GM12878 (cell line): Measurements from ENCODE around the gene AP3B1. TPM values are rescaled to one million over a fixed set of nuclear protein-coding genes. Genes with fewer than 3 reads are reported as not detected.

Source experiments
- ATAC-seq: fragments of 200-7000 bp; cut with Tn5 transposase; 3 replicates; pipeline ENCODE4 v1.9.1; 2020; ENCODE audit warnings: mild to moderate bottlenecking, moderate library complexity
- BruUV-seq: library from RNA; stranded (reverse); fragments of 400-500 nt; replicated peaks from 2 replicates; lab custom pipeline; 2021; lab: Mats Ljungman, UMichigan
- CTCF ChIA-PET: fragments of 300-600 bp; sonication (Branson Sonifier 250); formaldehyde crosslinking; extraction: SDS; loops from one replicate; lab custom pipeline; 2021; ENCODE audit warnings: inconsistent platforms; lab: Yijun Ruan, JAX
- POLR2A ChIA-PET: fragments of 350-600 bp; formaldehyde crosslinking; extraction: SDS; loops from one replicate; lab custom pipeline; 2021; ENCODE audit warnings: inconsistent platforms; lab: Charles Lee
- RAD21 ChIA-PET: fragments of 300-600 bp; sonication (Branson Sonifier 250); formaldehyde crosslinking; loops from one replicate; lab custom pipeline; 2023; ENCODE audit warnings: antibody characterized with exemption; ENCODE audit not compliant: unreplicated experiment; lab: Charles Lee
- SMC1A ChIA-PET: fragments of 300-600 bp; sonication (Branson Sonifier 250); formaldehyde crosslinking; loops from one replicate; lab custom pipeline; 2023; ENCODE audit not compliant: unreplicated experiment, uncharacterized antibody; lab: Charles Lee
- DNase-seq: peaks from one replicate; pipeline ENCODE4 v3.0.0-alpha.2; 2011; ENCODE audit warnings: low read depth, low spot score
- FAIRE-seq: peaks from 3 replicates; lab custom pipeline; 2011; peaks lifted over from hg19 to GRCh38; lab: Jason Lieb, UNC
- H2AFZ ChIP-seq: 2 replicates; pipeline ENCODE4 v1.6.0; 2011; ENCODE audit warnings: low read depth, low read length, control low read depth; ENCODE audit not compliant: control insufficient read depth
- H3K27ac ChIP-seq: 2 replicates; pipeline ENCODE4 v1.5.1; 2011; ENCODE audit warnings: control low read depth; ENCODE audit not compliant: control insufficient read depth, insufficient read depth
- H3K27me3 ChIP-seq, 2 experiments: replicated peaks in 1 of 2; 2 replicates each; pipeline versions ENCODE4 v1.6.0 to v1.6.1; 2011; ENCODE audit warnings: low read length in 1 of 2; ENCODE audit not compliant: control insufficient read depth in 2 of 2, insufficient read depth in 2 of 2
- H3K36me3 ChIP-seq, 2 experiments: 2 replicates each; pipeline ENCODE4 v1.5.1; 2011; ENCODE audit warnings: low read length in 1 of 2; ENCODE audit not compliant: control insufficient read depth in 2 of 2, insufficient read depth in 2 of 2
- H3K4me1 ChIP-seq: 2 replicates; pipeline ENCODE4 v1.6.1; 2011; ENCODE audit warnings: mild to moderate bottlenecking, low read length, moderate library complexity, mixed read lengths; ENCODE audit not compliant: control insufficient read depth, insufficient read depth
- H3K4me2 ChIP-seq: 2 replicates; pipeline ENCODE4 v1.6.0; 2011; ENCODE audit warnings: control low read depth; ENCODE audit not compliant: control insufficient read depth, insufficient read depth
- H3K4me3 ChIP-seq: fragments of 200-600 bp; sonication (generic); 2 replicates; pipeline ENCODE4 v1.5.1; 2016
- H3K79me2 ChIP-seq: 2 replicates; pipeline ENCODE4 v1.6.0; 2011; ENCODE audit warnings: low read length; ENCODE audit not compliant: control insufficient read depth, insufficient read depth
- H3K9ac ChIP-seq: 2 replicates; pipeline ENCODE4 v1.8.0; 2011; ENCODE audit warnings: low read length, control low read depth, mixed read lengths; ENCODE audit not compliant: control insufficient read depth, insufficient read depth
- H3K9me3 ChIP-seq: replicated peaks from 3 replicates; pipeline ENCODE4 v1.5.1; 2011; ENCODE audit warnings: mild to moderate bottlenecking, low read length; ENCODE audit not compliant: control insufficient read depth, insufficient read depth
- H4K20me1 ChIP-seq: 2 replicates; pipeline ENCODE4 v1.6.0; 2011; ENCODE audit not compliant: control insufficient read depth, insufficient read depth
- ATF7 ChIP-seq: fragments of 450-650 bp; IDR thresholded peaks from 2 replicates; pipeline ENCODE4 v1.6.1; 2016; ENCODE audit warnings: low read depth, mild to moderate bottlenecking
- CBX5 ChIP-seq: sonication (generic); IDR thresholded peaks from 2 replicates; pipeline ENCODE4 v1.6.1; 2016; ENCODE audit warnings: low read depth, moderate library complexity, mild to moderate bottlenecking, inconsistent platforms
- HDGF ChIP-seq: fragments of 450-650 bp; IDR thresholded peaks from 2 replicates; pipeline ENCODE4 v1.6.1; 2016; ENCODE audit warnings: antibody characterized with exemption
- LARP7 ChIP-seq: fragments of 450-650 bp; IDR thresholded peaks from 2 replicates; pipeline ENCODE4 v1.6.1; 2017; ENCODE audit warnings: mild to moderate bottlenecking
- MXI1 ChIP-seq: fragments of 150-350 bp; IDR thresholded peaks from 2 replicates; pipeline ENCODE4 v1.6.1; 2011; ENCODE audit warnings: low read depth, mild to moderate bottlenecking, inconsistent platforms, low read length, improper control_type of control experiment
- NKRF ChIP-seq: fragments of 450-650 bp; conservative IDR thresholded peaks from 2 replicates; pipeline ENCODE4 v1.6.1; 2017; ENCODE audit warnings: mild to moderate bottlenecking, moderate library complexity
- NR2C2 ChIP-seq: IDR thresholded peaks from 2 replicates; pipeline ENCODE4 v1.6.1; 2011; ENCODE audit warnings: borderline replicate concordance, low read depth; ENCODE audit not compliant: control insufficient read depth, insufficient read length
- PBX3 ChIP-seq: IDR thresholded peaks from 2 replicates; pipeline ENCODE4 v1.6.1; 2011; ENCODE audit warnings: mild to moderate bottlenecking, low read depth, low read length, moderate library complexity; ENCODE audit not compliant: insufficient replicate concordance
- SMC3 ChIP-seq: IDR thresholded peaks from 2 replicates; pipeline ENCODE4 v1.6.1; 2011; ENCODE audit warnings: low read length, improper control_type of control experiment, borderline replicate concordance
- SREBF2 ChIP-seq: IDR thresholded peaks from 2 replicates; pipeline ENCODE4 v1.6.1; 2012; ENCODE audit warnings: mild to moderate bottlenecking, low read length
- SUPT20H ChIP-seq: IDR thresholded peaks from 2 replicates; pipeline ENCODE4 v1.6.1; 2011; ENCODE audit warnings: low read depth, mild to moderate bottlenecking, low read length, moderate library complexity, borderline replicate concordance; ENCODE audit not compliant: control insufficient read depth
- SUZ12 ChIP-seq: fragments of 200-600 bp; sonication (generic); IDR thresholded peaks from one replicate; pipeline ENCODE4 v1.6.1; 2018; ENCODE audit warnings: antibody characterized with exemption, mild to moderate bottlenecking; ENCODE audit not compliant: unreplicated experiment
- TCF12 ChIP-seq: IDR thresholded peaks from 2 replicates; pipeline ENCODE4 v1.6.1; 2011; ENCODE audit warnings: low read depth, mild to moderate bottlenecking, low read length
- USF2 ChIP-seq: IDR thresholded peaks from 2 replicates; pipeline ENCODE4 v1.6.1; 2011; ENCODE audit warnings: low read depth, low read length, improper control_type of control experiment, borderline replicate concordance
- ZBTB4 ChIP-seq: fragments of 450-650 bp; formaldehyde crosslinking; IDR thresholded peaks from 2 replicates; pipeline ENCODE4 v1.4.0; 2022; ENCODE audit warnings: mild to moderate bottlenecking, moderate library complexity
- ZNF24 ChIP-seq: fragments of 450-650 bp; IDR thresholded peaks from 2 replicates; pipeline ENCODE4 v1.6.1; 2017; ENCODE audit warnings: antibody characterized with exemption, mild to moderate bottlenecking
- ZNF622 ChIP-seq: fragments of 450-650 bp; IDR thresholded peaks from 2 replicates; pipeline ENCODE4 v1.6.1; 2017; ENCODE audit warnings: mild to moderate bottlenecking, inconsistent platforms
- WGBS: methylation state at CpG from one replicate; pipeline ENCODE4 v1.1.6; 2016; ENCODE audit warnings: low lambda C conversion rate; ENCODE audit not compliant: insufficient replicate concordance, insufficient coverage; ENCODE audit errors: missing lambda C conversion rate; 5-methylcytosine and 5-hydroxymethylcytosine counted together
- in situ Hi-C: fragments of 300-500 bp; cut with MboI; formaldehyde crosslinking; loops from 9 replicates; pipeline ENCODE4 v1.14.3; 2018; ENCODE audit warnings: mixed read lengths
- intact Hi-C: fragments of 100-400 bp; cut with micrococcal nuclease; formaldehyde crosslinking; loops from one replicate; pipeline ENCODE4 v1.14.2; 2022; ENCODE audit not compliant: unreplicated experiment
- polyA plus RNA-seq, 11 experiments: library from polyadenylated mRNA; depleted of rRNA in 4 of 11; unstranded in 6 of 11; stranded (reverse) in 5 of 11; fragments of >200 nt; fragmentation: Nextera tagmentation in 4 of 11; fragmentation: Illumina TruSeq in 1 of 11; extraction: Ambion mirVana in 4 of 11; extraction: Trizol in 1 of 11; gene quantifications; 1 replicate in 1 of 11; 2 replicates in 10 of 11; pipeline versions ENCODE4 v1.2.1 to v1.2.3, GENCODE V29; 2011 to 2016; ENCODE audit warnings: inconsistent platforms in 2 of 11, missing spikeins in 2 of 11, low read depth in 1 of 11
- total RNA-seq, 4 experiments: library from RNA; depleted of rRNA in 3 of 4; stranded (reverse); fragments of >200 nt in 3 of 4; fragmentation: Illumina TruSeq in 1 of 4; extraction: Trizol in 1 of 4; gene quantifications; 2 replicates each; pipeline versions ENCODE4 v1.2.1 to v1.2.3, GENCODE V29; 2013 to 2021

Gene AP3B1
- total and polyA plus RNA-seq, 10 of the 15 experiments (the other 5 are each of a cell fraction or from before 2014, with no cell fraction given) = 30.9 to 70.8 (median 46.0) TPM

- TF ChIP-seq SUPT20H = no peak
- TF ChIP-seq PBX3 = no peak
- no peak for TF ChIP-seq NKRF
Observed at GRCh38 chr5:77955577-77955976, 338.9 kb downstream of the AP3B1 start (continued).

- H3K27me3 ChIP-seq = no peaks in the 10 kb centered on the region
- no peak for TF ChIP-seq TCF12
- no peak for TF ChIP-seq ZNF622
- no peak for TF ChIP-seq LARP7
- no peak for TF ChIP-seq SMC3
- no peak for TF ChIP-seq ZNF24
- TF ChIP-seq ATF7 = no peak
- no peak for TF ChIP-seq NR2C2
- no peak for TF ChIP-seq MXI1
- TF ChIP-seq CBX5 = no peak
- TF ChIP-seq ZBTB4 (CRISPR knock-in tag) = no peak
- no peak for TF ChIP-seq HDGF
- TF ChIP-seq SUZ12 = no peak
- TF ChIP-seq SREBF2 = no peak
- TF ChIP-seq USF2 = no peak
Observed at GRCh38 chr5:77953374-77953773, 341.1 kb downstream of the AP3B1 start.

More at GRCh38 chr5:77953374-77953773, 341.1 kb downstream of the AP3B1 start:
- no peak for ATAC-seq
- BruUV-seq = no TSS peak
- no peaks in the 10 kb centered on the region for H3K4me1 ChIP-seq
- FAIRE-seq = no peak
- intact Hi-C loops = no loop called here
- H4K20me1 ChIP-seq = no peaks in the 10 kb centered on the region
- no peaks in the 10 kb centered on the region for H3K36me3 ChIP-seq
- no peak overlapping the region for H3K4me2 ChIP-seq
- H3K79me2 ChIP-seq = no peaks in the 10 kb centered on the region
- H3K27ac ChIP-seq = no peak overlapping the region
- no peak for DNase-seq
- H2AFZ ChIP-seq = no peak overlapping the region
- ChIA-PET CTCF (no interaction called here), SMC1A (interaction anchor here (1.0 to 3.1 kb wide), 5 partner anchors 10 to 47 kb away, joined by 3 to 14 read pairs (median 3); no protein-coding TSS in a partner anchor), RAD21 (interaction anchor here (1.2 kb wide), 1 partner anchor 15 kb away, joined by 3 read pairs; no protein-coding TSS in a partner anchor), POLR2A (interaction anchor here (0.7 kb wide), 1 partner anchor 22 kb away, joined by 6 read pairs; no protein-coding TSS in a partner anchor)
- H3K9ac ChIP-seq = no peak overlapping the region
- no peak overlapping the region for H3K4me3 ChIP-seq
- in situ Hi-C loops = no loop called here
- 44% methylated on average over 2 of the region's 2 CpGs for WGBS
- peaks cover 2% of the 10 kb centered on the region; the same call in 1 of the 3 replicates for H3K9me3 ChIP-seq
